ENCODE data around the gene PPIP5K1.

GRCh38 chr15:43511012-43511885 is 78.8 kb downstream of the PPIP5K1 start:
- no peak for TF ChIP-seq POLR2A (IDR thresholded peaks at IDR 0.05)
- no peak for TF ChIP-seq EP300 (IDR thresholded peaks at IDR 0.05)
- TF ChIP-seq CTCF (IDR thresholded peaks at IDR 0.05): no peak

All from ovary (tissue), 3 donors.